Measurements from ENCODE around the gene ATP5F1D. TPM values are rescaled to one million over a fixed set of nuclear protein-coding genes. Genes with fewer than 3 reads are reported as not detected.

The ATP5F1D gene
- total and polyA plus RNA-seq, 2 experiments from 2014 or later = 139 to 396 TPM

DNA sequence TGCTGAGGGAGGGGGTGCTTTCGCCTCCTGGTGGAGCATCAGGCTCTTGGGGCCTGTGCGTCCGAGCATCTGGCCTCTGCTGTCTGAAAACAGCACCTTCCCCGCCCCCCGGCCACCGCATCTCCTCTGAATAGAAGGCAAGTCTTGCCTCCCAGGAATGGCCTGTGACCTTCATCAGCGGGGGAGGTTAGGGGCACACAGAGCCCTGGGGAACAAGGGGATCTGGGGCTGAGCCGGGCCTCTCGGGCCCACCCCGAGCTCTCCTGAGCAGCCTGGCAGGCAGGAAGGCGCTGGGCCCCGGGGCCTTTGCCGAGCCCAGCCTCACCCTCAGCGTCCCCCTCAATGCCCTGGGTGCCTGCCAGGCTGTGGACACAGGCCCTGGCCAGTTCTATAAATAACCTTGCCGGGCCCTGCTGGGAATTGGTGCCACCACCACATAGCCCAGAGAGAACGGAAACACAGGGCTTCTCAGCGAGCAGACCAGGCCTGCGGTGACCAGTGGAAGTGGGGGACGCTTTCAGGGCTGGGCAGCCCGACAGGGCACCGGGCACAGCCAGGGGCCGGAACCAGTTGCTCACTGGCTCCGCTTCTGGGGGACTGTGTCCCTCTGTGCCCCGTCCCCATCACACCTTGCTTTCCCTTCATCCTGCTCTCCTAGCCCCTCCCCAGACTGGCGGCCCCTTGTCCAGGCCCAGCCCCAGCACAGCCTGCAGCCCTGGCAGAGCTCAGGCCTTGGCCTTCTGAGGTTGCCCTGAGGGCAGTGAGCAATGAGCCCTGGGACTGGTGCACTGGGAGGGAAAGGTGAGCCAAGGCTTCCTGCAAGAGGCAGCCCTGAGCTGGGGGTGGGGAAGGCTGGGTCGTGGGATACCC, 26.5 kb upstream of the ATP5F1D start:
- H3K4me1 ChIP-seq (ENCODE audit: insufficient read depth) = peaks cover 19% of the 10 kb centered on the region; the same call in 1 of the 2 replicates
- DNase-seq (ENCODE audit: low spot score) = no peak
- Mint-ChIP-seq H3K4me3 (no peak overlapping the region), H3K9me3 (no peaks in the 10 kb centered on the region), H3K27me3 (ENCODE audit: insufficient read depth, low read depth, poor library complexity) (peaks cover 12% of the 10 kb centered on the region), H3K27ac (no peak overlapping the region), H3K4me1 (peaks cover 32% of the 10 kb centered on the region), H3K36me3 (ENCODE audit: low read depth) (peaks cover 12% of the 10 kb centered on the region; the same call in 2 of the 3 replicates)
- no peak overlapping the region for H2AFZ ChIP-seq
- no peaks in the 10 kb centered on the region for H3K9me2 ChIP-seq (ENCODE audit: insufficient read depth)
- H3K27ac ChIP-seq (ENCODE audit: low read depth) = no peak overlapping the region
- H3K79me2 ChIP-seq (replicated peaks; ENCODE audit: insufficient read depth) = peaks cover 90% of the 10 kb centered on the region
- no peak for TF ChIP-seq JUNB (IDR thresholded peaks at IDR 0.05; ENCODE audit: unreplicated experiment)
- TF ChIP-seq, protein P1, sequence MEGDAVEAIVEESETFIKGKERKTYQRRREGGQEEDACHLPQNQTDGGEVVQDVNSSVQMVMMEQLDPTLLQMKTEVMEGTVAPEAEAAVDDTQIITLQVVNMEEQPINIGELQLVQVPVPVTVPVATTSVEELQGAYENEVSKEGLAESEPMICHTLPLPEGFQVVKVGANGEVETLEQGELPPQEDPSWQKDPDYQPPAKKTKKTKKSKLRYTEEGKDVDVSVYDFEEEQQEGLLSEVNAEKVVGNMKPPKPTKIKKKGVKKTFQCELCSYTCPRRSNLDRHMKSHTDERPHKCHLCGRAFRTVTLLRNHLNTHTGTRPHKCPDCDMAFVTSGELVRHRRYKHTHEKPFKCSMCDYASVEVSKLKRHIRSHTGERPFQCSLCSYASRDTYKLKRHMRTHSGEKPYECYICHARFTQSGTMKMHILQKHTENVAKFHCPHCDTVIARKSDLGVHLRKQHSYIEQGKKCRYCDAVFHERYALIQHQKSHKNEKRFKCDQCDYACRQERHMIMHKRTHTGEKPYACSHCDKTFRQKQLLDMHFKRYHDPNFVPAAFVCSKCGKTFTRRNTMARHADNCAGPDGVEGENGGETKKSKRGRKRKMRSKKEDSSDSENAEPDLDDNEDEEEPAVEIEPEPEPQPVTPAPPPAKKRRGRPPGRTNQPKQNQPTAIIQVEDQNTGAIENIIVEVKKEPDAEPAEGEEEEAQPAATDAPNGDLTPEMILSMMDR (conservative IDR thresholded peaks at IDR 0.05; ENCODE audit: low read depth in 2 of 2) = peak in 1 of 2 experiments; percentile 20; a peak in 1 of 4 replicates
- ATAC-seq = no peak
- no peaks in the 10 kb centered on the region; the same call in 1 of the 2 replicates for H3K36me3 ChIP-seq (ENCODE audit: insufficient read depth)
- no peak overlapping the region for H3K4me2 ChIP-seq
- H3K27me3 ChIP-seq (ENCODE audit: insufficient read depth) = no peaks in the 10 kb centered on the region
- H3F3A ChIP-seq (replicated peaks; ENCODE audit: low read depth) = peaks cover 14% of the 10 kb centered on the region
- no peak overlapping the region for H3K4me3 ChIP-seq
- peaks cover 45% of the 10 kb centered on the region; the same call in 1 of the 2 replicates for H4K20me1 ChIP-seq (replicated peaks; ENCODE audit: insufficient read depth)

DNA sequence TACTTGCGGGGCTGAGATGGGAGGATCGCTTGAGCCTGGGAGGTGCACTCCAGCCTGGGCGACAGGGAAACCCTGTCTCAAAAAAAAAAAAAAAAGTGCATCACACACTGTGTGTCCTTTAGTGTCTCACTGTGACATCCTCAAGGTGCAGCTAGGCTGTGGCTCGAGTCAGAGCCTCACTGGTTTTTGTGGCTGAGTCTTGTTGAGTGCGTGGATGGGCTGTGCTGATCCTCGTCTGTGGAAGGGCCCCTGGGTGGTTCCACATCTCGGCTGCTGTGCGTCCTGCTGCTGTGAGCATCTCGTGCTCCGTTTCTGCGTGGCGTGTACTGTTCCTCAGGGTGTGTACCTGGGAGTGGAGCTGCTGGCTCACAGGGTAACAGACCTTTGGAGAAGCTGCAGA, 24.8 kb upstream of the ATP5F1D start:
- Histone ChIP-seq H3K4me1 (ENCODE audit: insufficient read depth) (peaks cover 12% of the 10 kb centered on the region; the same call in 1 of the 2 replicates), H3F3A (replicated peaks; ENCODE audit: low read depth) (peaks cover 19% of the 10 kb centered on the region), H3K4me3 (no peak overlapping the region), H2AFZ (no peak overlapping the region), H4K20me1 (replicated peaks; ENCODE audit: insufficient read depth) (peaks cover 39% of the 10 kb centered on the region; the same call in 1 of the 2 replicates), H3K79me2 (replicated peaks; ENCODE audit: insufficient read depth) (peaks cover 74% of the 10 kb centered on the region), H3K9me2 (ENCODE audit: insufficient read depth) (no peaks in the 10 kb centered on the region), H3K4me2 (no peak overlapping the region), H3K36me3 (ENCODE audit: insufficient read depth) (no peaks in the 10 kb centered on the region), H3K27ac (ENCODE audit: low read depth) (0 out of 2 replicates have a peak overlapping the region, but pooled peaks have one; percentile 76), H3K27me3 (ENCODE audit: insufficient read depth) (no peaks in the 10 kb centered on the region)
- DNase-seq (ENCODE audit: low spot score) (no peak), ATAC-seq (no peak)
- peaks cover 28% of the 10 kb centered on the region for H3K4me1 Mint-ChIP-seq
- H3K36me3 Mint-ChIP-seq (ENCODE audit: low read depth) = peaks cover 8% of the 10 kb centered on the region; the same call in 2 of the 3 replicates
- no peak overlapping the region for H3K27ac Mint-ChIP-seq
- peaks cover 12% of the 10 kb centered on the region for H3K27me3 Mint-ChIP-seq (ENCODE audit: insufficient read depth, low read depth, poor library complexity)
- no peaks in the 10 kb centered on the region for H3K9me3 Mint-ChIP-seq
- no peak overlapping the region for H3K4me3 Mint-ChIP-seq
- TF ChIP-seq CREB1 (CRISPR knock-in tag; IDR thresholded peaks at IDR 0.05; ENCODE audit: low read depth) = no peak
- TF ChIP-seq, protein P2, sequence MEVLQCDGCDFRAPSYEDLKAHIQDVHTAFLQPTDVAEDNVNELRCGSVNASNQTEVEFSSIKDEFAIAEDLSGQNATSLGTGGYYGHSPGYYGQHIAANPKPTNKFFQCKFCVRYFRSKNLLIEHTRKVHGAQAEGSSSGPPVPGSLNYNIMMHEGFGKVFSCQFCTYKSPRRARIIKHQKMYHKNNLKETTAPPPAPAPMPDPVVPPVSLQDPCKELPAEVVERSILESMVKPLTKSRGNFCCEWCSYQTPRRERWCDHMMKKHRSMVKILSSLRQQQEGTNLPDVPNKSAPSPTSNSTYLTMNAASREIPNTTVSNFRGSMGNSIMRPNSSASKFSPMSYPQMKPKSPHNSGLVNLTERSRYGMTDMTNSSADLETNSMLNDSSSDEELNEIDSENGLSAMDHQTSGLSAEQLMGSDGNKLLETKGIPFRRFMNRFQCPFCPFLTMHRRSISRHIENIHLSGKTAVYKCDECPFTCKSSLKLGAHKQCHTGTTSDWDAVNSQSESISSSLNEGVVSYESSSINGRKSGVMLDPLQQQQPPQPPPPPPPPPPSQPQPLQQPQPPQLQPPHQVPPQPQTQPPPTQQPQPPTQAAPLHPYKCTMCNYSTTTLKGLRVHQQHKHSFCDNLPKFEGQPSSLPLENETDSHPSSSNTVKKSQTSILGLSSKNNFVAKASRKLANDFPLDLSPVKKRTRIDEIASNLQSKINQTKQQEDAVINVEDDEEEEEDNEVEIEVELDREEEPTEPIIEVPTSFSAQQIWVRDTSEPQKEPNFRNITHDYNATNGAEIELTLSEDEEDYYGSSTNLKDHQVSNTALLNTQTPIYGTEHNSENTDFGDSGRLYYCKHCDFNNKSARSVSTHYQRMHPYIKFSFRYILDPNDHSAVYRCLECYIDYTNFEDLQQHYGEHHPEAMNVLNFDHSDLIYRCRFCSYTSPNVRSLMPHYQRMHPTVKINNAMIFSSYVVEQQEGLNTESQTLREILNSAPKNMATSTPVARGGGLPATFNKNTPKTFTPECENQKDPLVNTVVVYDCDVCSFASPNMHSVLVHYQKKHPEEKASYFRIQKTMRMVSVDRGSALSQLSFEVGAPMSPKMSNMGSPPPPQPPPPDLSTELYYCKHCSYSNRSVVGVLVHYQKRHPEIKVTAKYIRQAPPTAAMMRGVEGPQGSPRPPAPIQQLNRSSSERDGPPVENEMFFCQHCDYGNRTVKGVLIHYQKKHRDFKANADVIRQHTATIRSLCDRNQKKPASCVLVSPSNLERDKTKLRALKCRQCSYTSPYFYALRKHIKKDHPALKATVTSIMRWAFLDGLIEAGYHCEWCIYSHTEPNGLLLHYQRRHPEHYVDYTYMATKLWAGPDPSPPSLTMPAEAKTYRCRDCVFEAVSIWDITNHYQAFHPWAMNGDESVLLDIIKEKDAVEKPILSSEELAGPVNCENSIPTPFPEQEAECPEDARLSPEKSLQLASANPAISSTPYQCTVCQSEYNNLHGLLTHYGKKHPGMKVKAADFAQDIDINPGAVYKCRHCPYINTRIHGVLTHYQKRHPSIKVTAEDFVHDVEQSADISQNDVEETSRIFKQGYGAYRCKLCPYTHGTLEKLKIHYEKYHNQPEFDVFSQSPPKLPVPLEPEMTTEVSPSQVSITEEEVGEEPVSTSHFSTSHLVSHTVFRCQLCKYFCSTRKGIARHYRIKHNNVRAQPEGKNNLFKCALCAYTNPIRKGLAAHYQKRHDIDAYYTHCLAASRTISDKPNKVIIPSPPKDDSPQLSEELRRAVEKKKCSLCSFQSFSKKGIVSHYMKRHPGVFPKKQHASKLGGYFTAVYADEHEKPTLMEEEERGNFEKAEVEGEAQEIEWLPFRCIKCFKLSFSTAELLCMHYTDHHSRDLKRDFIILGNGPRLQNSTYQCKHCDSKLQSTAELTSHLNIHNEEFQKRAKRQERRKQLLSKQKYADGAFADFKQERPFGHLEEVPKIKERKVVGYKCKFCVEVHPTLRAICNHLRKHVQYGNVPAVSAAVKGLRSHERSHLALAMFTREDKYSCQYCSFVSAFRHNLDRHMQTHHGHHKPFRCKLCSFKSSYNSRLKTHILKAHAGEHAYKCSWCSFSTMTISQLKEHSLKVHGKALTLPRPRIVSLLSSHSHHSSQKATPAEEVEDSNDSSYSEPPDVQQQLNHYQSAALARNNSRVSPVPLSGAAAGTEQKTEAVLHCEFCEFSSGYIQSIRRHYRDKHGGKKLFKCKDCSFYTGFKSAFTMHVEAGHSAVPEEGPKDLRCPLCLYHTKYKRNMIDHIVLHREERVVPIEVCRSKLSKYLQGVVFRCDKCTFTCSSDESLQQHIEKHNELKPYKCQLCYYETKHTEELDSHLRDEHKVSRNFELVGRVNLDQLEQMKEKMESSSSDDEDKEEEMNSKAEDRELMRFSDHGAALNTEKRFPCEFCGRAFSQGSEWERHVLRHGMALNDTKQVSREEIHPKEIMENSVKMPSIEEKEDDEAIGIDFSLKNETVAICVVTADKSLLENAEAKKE (CRISPR knock-in tag; IDR thresholded peaks at IDR 0.05) = no peak
- no peak for TF ChIP-seq NANOG (IDR thresholded peaks at IDR 0.05; ENCODE audit: borderline replicate concordance)
- TF ChIP-seq JUNB (IDR thresholded peaks at IDR 0.05; ENCODE audit: unreplicated experiment) = no peak
- no peak for TF ChIP-seq ZNF331 (CRISPR knock-in tag; IDR thresholded peaks at IDR 0.05; ENCODE audit: low read depth)
- TF ChIP-seq, protein P1 (conservative IDR thresholded peaks at IDR 0.05; ENCODE audit: low read depth in 2 of 2) = no peak
- TF ChIP-seq EZH2phosphoT487 (IDR thresholded peaks at IDR 0.05; ENCODE audit: unreplicated experiment) = no peak

All from GM23338 (cell line).